HG03159 (cell line): ENCODE measurements around the gene ABCC8.

Experiments used
- ATAC-seq: cut with Tn5 transposase; IDR thresholded peaks from one replicate; pipeline ENCODE4 v1.9.1; 2021; ENCODE audit warnings: mild to moderate bottlenecking, moderate library complexity; ENCODE audit not compliant: unreplicated experiment

Gene ABCC8

GRCh38 chr11:17472467-17472866 is 4.2 kb downstream of the ABCC8 start:
- ATAC-seq = no peak

- ATAC-seq = no peak
These were observed 5.1 kb downstream of the ABCC8 start for GRCh38 chr11:17471501-17471900.

- no peak for ATAC-seq
These were observed 6.6 kb downstream of the ABCC8 start for GRCh38 chr11:17469998-17470397.

GRCh38 chr11:17468122-17468521 is 8.5 kb downstream of the ABCC8 start:
- ATAC-seq = no peak

GRCh38 chr11:17463546-17464174 is 13.0 kb downstream of the ABCC8 start:
- no peak for ATAC-seq

GRCh38 chr11:17462940-17463339 is 13.7 kb downstream of the ABCC8 start:
- ATAC-seq = no peak

- ATAC-seq = no peak
These were observed 16.2 kb downstream of the ABCC8 start for GRCh38 chr11:17460406-17460805.

GRCh38 chr11:17459236-17459896 is 17.3 kb downstream of the ABCC8 start:
- no peak for ATAC-seq

GRCh38 chr11:17458268-17458667 is 18.4 kb downstream of the ABCC8 start:
- ATAC-seq = no peak

GRCh38 chr11:17457396-17458173 is 19.1 kb downstream of the ABCC8 start:
- ATAC-seq = no peak

GRCh38 chr11:17452668-17453067 is 24.0 kb downstream of the ABCC8 start:
- ATAC-seq = no peak

GRCh38 chr11:17449158-17449557 is 27.5 kb downstream of the ABCC8 start:
- no peak for ATAC-seq

- ATAC-seq = no peak
These were observed 30.2 kb downstream of the ABCC8 start for GRCh38 chr11:17446482-17446881.

GRCh38 chr11:17445240-17445795 is 31.3 kb downstream of the ABCC8 start:
- no peak for ATAC-seq

GRCh38 chr11:17443926-17444690 is 32.5 kb downstream of the ABCC8 start:
- ATAC-seq = no peak

GRCh38 chr11:17443423-17443822 is 33.2 kb downstream of the ABCC8 start:
- no peak for ATAC-seq

- ATAC-seq = no peak
These were observed 33.6 kb downstream of the ABCC8 start for GRCh38 chr11:17443000-17443399.

GRCh38 chr11:17439316-17439782 is 37.3 kb downstream of the ABCC8 start:
- ATAC-seq = no peak

GRCh38 chr11:17437366-17437765 is 39.3 kb downstream of the ABCC8 start:
- ATAC-seq = no peak

GRCh38 chr11:17434108-17434507 is 42.5 kb downstream of the ABCC8 start:
- ATAC-seq = no peak

- ATAC-seq = no peak
These were observed 44.6 kb downstream of the ABCC8 start for GRCh38 chr11:17432002-17432401.
